Gastroesophageal sphincter (tissue), 4 donors: Measurements from ENCODE around the gene POTEG. TPM values are rescaled to one million over a fixed set of nuclear protein-coding genes. Genes with fewer than 3 reads are reported as not detected.
"Not testable (repeated sequence)": the region's sequence is repeated elsewhere in the genome, so short reads cannot be mapped to it uniquely, and the experiment has no call there.

Experiments
- ATAC-seq: fragments of 150-250 bp; one replicate; pipeline ENCODE4 v1.9.1; 2016; ENCODE audit warnings: mild to moderate bottlenecking, moderate library complexity
- H3K27ac ChIP-seq, 4 donors: fragments of 200-600 bp; sonication (generic) in 3 of 4; 1 replicate in 3 of 4; 2 replicates in 1 of 4; pipeline ENCODE4 v1.5.1; 2016 to 2019
- H3K27me3 ChIP-seq: fragments of 200-600 bp; sonication (generic); one replicate; pipeline ENCODE4 v1.5.1; 2019
- H3K36me3 ChIP-seq, 2 donors: fragments of 200-600 bp; sonication (generic); one replicate each; pipeline ENCODE4 v1.5.1; 2019; ENCODE audit warnings: control low read depth in 1 of 2
- H3K4me1 ChIP-seq, 3 donors: fragments of 200-600 bp; sonication (generic); 1 replicate in 2 of 3; 2 replicates in 1 of 3; pipeline ENCODE4 v1.5.1; 2016 to 2019; ENCODE audit warnings: control low read depth in 2 of 3
- H3K4me3 ChIP-seq, 2 donors: fragments of 200-600 bp; sonication (generic); one replicate each; pipeline ENCODE4 v1.5.1; 2019; ENCODE audit warnings: mild to moderate bottlenecking in 1 of 2, moderate library complexity in 1 of 2
- H3K9me3 ChIP-seq, 3 donors: fragments of 200-600 bp; sonication (generic); one replicate each; pipeline ENCODE4 v1.5.1; 2017 to 2019; ENCODE audit warnings: control low read depth in 2 of 3
- WGBS, 2 donors: methylation state at CpG; one replicate each; pipeline ENCODE4 v1.1.5; 2018; ENCODE audit warnings: low coverage in 1 of 2; 5-methylcytosine and 5-hydroxymethylcytosine counted together
- total RNA-seq, 4 donors: library from RNA; depleted of rRNA; stranded (reverse); fragments of >200 nt; gene quantifications; one replicate each; pipeline ENCODE4 v1.1.0, GENCODE V29; 2016

Gene POTEG
- total RNA-seq, 4 donors from 2014 or later: not detected

GRCh38 chr14:19394727-19395126 is 39.4 kb downstream of the POTEG start:
- ATAC-seq: peak; percentile 36

GRCh38 chr14:19390230-19390629 is 43.9 kb downstream of the POTEG start:
- not testable (repeated sequence) for H3K4me3 ChIP-seq, H3K4me1 ChIP-seq, ATAC-seq, H3K27ac ChIP-seq, H3K27me3 ChIP-seq, H3K9me3 ChIP-seq, H3K36me3 ChIP-seq
- WGBS, 2 donors: 67% methylated on average over 1 of the region's 10 CpGs; no CpG with 5 or more reads in 1 of the 2 donors

More at GRCh38 chr14:19394727-19395126, 39.4 kb downstream of the POTEG start:
- H3K9me3 ChIP-seq, H3K4me1 ChIP-seq, H3K36me3 ChIP-seq, H3K4me3 ChIP-seq, H3K27ac ChIP-seq, H3K27me3 ChIP-seq: not testable (repeated sequence)
- no CpG with 5 or more reads among the region's 12 CpGs for WGBS, 2 donors

- H3K4me3 ChIP-seq, H3K4me1 ChIP-seq, H3K27me3 ChIP-seq, H3K27ac ChIP-seq, ATAC-seq, H3K9me3 ChIP-seq, H3K36me3 ChIP-seq: not testable (repeated sequence)
- no CpG with 5 or more reads among the region's 4 CpGs for WGBS, 2 donors
Observed at GRCh38 chr14:19388741-19389140, 45.4 kb downstream of the POTEG start.

- not testable (repeated sequence) for H3K27ac ChIP-seq, H3K9me3 ChIP-seq, H3K4me3 ChIP-seq, ATAC-seq, H3K27me3 ChIP-seq, H3K4me1 ChIP-seq, H3K36me3 ChIP-seq
- no CpG with 5 or more reads among the region's 9 CpGs for WGBS, 2 donors
Observed at GRCh38 chr14:19386996-19387395, 47.1 kb downstream of the POTEG start.

GRCh38 chr14:19386309-19386708 is 47.8 kb downstream of the POTEG start:
- not testable (repeated sequence) for H3K4me3 ChIP-seq, H3K36me3 ChIP-seq, H3K9me3 ChIP-seq, H3K27me3 ChIP-seq, H3K4me1 ChIP-seq, ATAC-seq, H3K27ac ChIP-seq
- no CpG with 5 or more reads among the region's 7 CpGs for WGBS, 2 donors

- H3K4me3 ChIP-seq, H3K27ac ChIP-seq, H3K36me3 ChIP-seq, H3K4me1 ChIP-seq, H3K9me3 ChIP-seq, H3K27me3 ChIP-seq, ATAC-seq: not testable (repeated sequence)
- 43% methylated on average over 1 of the region's 6 CpGs; no CpG with 5 or more reads in 1 of the 2 donors for WGBS, 2 donors
Observed at GRCh38 chr14:19384088-19384781, 49.9 kb downstream of the POTEG start.

- not testable (repeated sequence) for H3K36me3 ChIP-seq, H3K27me3 ChIP-seq, H3K4me1 ChIP-seq, H3K27ac ChIP-seq, H3K9me3 ChIP-seq, H3K4me3 ChIP-seq
- no CpG with 5 or more reads among the region's 6 CpGs for WGBS, 2 donors
- peak; percentile 28 for ATAC-seq
Observed at GRCh38 chr14:19383008-19383584, 51.0 kb downstream of the POTEG start.

- WGBS, 2 donors: 50% methylated on average over 1 of the region's 1 CpG; no CpG with 5 or more reads in 1 of the 2 donors
- not testable (repeated sequence) for H3K9me3 ChIP-seq, H3K36me3 ChIP-seq, H3K27me3 ChIP-seq, H3K4me3 ChIP-seq, H3K27ac ChIP-seq, ATAC-seq, H3K4me1 ChIP-seq
Observed at GRCh38 chr14:19380137-19380536, 54.0 kb downstream of the POTEG start.

- not testable (repeated sequence) for H3K4me3 ChIP-seq, H3K9me3 ChIP-seq, H3K4me1 ChIP-seq, H3K27me3 ChIP-seq, H3K27ac ChIP-seq, H3K36me3 ChIP-seq, ATAC-seq
- 60% methylated on average over 1 of the region's 13 CpGs; no CpG with 5 or more reads in 1 of the 2 donors for WGBS, 2 donors
Observed at GRCh38 chr14:19374451-19374903, 59.7 kb downstream of the POTEG start.

- H3K4me1 ChIP-seq, H3K4me3 ChIP-seq, H3K9me3 ChIP-seq, H3K27ac ChIP-seq, H3K27me3 ChIP-seq, H3K36me3 ChIP-seq, ATAC-seq: not testable (repeated sequence)
- 83% methylated on average over 7 of the region's 49 CpGs; no CpG with 5 or more reads in 1 of the 2 donors for WGBS, 2 donors
Observed at GRCh38 chr14:19372813-19373500, 61.2 kb downstream of the POTEG start.

GRCh38 chr14:19371767-19372166 is 62.4 kb downstream of the POTEG start:
- ATAC-seq, H3K36me3 ChIP-seq, H3K9me3 ChIP-seq, H3K4me3 ChIP-seq, H3K27me3 ChIP-seq, H3K4me1 ChIP-seq, H3K27ac ChIP-seq: not testable (repeated sequence)
- 83% methylated on average over 6 of the region's 16 CpGs; no CpG with 5 or more reads in 1 of the 2 donors for WGBS, 2 donors

GRCh38 chr14:19362803-19363202 is 71.3 kb downstream of the POTEG start:
- H3K9me3 ChIP-seq, H3K36me3 ChIP-seq, ATAC-seq, H3K27ac ChIP-seq, H3K4me3 ChIP-seq, H3K27me3 ChIP-seq, H3K4me1 ChIP-seq: not testable (repeated sequence)
- WGBS, 2 donors: no CpG with 5 or more reads among the region's 16 CpGs

GRCh38 chr14:19362323-19362722 is 71.8 kb downstream of the POTEG start:
- H3K36me3 ChIP-seq: not testable (repeated sequence)
- no CpG with 5 or more reads among the region's 18 CpGs for WGBS, 2 donors

More at GRCh38 chr14:19362323-19362722, 71.8 kb downstream of the POTEG start:
- not testable (repeated sequence) for H3K27me3 ChIP-seq, H3K27ac ChIP-seq, ATAC-seq, H3K4me3 ChIP-seq, H3K4me1 ChIP-seq, H3K9me3 ChIP-seq
